ENCODE measurements around the gene SIGLEC8. TPM values are rescaled to one million over a fixed set of nuclear protein-coding genes. Genes with fewer than 3 reads are reported as not detected.

Gene SIGLEC8
- total and polyA plus RNA-seq, 2 of the 8 experiments (the other 6 are each of a cell fraction or from before 2014, with no cell fraction given) = not detected

DNA sequence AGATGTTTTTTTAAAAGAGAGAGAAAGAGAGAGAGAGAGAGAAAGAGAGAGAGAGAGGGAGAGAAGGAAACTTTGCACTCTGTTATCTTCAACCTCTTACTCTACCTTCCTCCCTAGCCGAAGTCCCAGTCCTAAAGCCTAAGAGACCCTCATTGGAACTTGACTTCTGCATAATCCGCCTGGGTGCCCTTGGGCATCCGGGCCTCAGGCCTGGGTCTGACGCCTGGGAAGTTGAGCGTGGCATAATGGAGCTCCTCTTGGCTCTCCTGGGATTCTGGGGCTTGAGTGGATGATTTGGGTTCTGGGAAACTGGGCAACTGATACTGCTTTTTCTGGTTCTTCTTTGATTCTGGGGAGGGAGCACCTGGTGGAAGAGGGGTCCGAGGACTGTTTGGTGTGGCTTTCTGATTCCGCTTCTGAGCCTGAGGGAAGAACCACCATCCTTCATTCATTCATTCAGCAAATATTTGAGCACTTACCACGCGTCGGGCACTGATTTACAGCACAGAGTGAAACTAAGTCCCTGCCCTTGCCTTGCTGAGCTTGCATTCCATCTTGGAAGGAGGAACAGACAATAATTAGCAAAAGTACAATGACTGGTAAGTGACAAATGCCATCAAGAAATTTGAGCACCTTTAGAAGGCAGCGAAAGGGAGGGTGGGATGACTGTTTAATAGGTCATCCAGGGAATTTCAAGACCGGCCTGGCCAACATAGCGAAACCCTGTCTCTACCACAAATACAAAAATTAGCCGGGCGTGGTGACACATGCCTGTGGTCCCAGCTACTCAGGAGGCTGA lies 47.1 kb downstream of the SIGLEC8 start (continued):
- TF ChIP-seq, protein P1, sequence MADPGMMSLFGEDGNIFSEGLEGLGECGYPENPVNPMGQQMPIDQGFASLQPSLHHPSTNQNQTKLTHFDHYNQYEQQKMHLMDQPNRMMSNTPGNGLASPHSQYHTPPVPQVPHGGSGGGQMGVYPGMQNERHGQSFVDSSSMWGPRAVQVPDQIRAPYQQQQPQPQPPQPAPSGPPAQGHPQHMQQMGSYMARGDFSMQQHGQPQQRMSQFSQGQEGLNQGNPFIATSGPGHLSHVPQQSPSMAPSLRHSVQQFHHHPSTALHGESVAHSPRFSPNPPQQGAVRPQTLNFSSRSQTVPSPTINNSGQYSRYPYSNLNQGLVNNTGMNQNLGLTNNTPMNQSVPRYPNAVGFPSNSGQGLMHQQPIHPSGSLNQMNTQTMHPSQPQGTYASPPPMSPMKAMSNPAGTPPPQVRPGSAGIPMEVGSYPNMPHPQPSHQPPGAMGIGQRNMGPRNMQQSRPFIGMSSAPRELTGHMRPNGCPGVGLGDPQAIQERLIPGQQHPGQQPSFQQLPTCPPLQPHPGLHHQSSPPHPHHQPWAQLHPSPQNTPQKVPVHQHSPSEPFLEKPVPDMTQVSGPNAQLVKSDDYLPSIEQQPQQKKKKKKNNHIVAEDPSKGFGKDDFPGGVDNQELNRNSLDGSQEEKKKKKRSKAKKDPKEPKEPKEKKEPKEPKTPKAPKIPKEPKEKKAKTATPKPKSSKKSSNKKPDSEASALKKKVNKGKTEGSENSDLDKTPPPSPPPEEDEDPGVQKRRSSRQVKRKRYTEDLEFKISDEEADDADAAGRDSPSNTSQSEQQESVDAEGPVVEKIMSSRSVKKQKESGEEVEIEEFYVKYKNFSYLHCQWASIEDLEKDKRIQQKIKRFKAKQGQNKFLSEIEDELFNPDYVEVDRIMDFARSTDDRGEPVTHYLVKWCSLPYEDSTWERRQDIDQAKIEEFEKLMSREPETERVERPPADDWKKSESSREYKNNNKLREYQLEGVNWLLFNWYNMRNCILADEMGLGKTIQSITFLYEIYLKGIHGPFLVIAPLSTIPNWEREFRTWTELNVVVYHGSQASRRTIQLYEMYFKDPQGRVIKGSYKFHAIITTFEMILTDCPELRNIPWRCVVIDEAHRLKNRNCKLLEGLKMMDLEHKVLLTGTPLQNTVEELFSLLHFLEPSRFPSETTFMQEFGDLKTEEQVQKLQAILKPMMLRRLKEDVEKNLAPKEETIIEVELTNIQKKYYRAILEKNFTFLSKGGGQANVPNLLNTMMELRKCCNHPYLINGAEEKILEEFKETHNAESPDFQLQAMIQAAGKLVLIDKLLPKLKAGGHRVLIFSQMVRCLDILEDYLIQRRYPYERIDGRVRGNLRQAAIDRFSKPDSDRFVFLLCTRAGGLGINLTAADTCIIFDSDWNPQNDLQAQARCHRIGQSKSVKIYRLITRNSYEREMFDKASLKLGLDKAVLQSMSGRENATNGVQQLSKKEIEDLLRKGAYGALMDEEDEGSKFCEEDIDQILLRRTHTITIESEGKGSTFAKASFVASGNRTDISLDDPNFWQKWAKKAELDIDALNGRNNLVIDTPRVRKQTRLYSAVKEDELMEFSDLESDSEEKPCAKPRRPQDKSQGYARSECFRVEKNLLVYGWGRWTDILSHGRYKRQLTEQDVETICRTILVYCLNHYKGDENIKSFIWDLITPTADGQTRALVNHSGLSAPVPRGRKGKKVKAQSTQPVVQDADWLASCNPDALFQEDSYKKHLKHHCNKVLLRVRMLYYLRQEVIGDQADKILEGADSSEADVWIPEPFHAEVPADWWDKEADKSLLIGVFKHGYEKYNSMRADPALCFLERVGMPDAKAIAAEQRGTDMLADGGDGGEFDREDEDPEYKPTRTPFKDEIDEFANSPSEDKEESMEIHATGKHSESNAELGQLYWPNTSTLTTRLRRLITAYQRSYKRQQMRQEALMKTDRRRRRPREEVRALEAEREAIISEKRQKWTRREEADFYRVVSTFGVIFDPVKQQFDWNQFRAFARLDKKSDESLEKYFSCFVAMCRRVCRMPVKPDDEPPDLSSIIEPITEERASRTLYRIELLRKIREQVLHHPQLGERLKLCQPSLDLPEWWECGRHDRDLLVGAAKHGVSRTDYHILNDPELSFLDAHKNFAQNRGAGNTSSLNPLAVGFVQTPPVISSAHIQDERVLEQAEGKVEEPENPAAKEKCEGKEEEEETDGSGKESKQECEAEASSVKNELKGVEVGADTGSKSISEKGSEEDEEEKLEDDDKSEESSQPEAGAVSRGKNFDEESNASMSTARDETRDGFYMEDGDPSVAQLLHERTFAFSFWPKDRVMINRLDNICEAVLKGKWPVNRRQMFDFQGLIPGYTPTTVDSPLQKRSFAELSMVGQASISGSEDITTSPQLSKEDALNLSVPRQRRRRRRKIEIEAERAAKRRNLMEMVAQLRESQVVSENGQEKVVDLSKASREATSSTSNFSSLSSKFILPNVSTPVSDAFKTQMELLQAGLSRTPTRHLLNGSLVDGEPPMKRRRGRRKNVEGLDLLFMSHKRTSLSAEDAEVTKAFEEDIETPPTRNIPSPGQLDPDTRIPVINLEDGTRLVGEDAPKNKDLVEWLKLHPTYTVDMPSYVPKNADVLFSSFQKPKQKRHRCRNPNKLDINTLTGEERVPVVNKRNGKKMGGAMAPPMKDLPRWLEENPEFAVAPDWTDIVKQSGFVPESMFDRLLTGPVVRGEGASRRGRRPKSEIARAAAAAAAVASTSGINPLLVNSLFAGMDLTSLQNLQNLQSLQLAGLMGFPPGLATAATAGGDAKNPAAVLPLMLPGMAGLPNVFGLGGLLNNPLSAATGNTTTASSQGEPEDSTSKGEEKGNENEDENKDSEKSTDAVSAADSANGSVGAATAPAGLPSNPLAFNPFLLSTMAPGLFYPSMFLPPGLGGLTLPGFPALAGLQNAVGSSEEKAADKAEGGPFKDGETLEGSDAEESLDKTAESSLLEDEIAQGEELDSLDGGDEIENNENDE (IDR thresholded peaks at IDR 0.05; ENCODE audit: insufficient replicate concordance, low read length) = no peak
- no peak for TF ChIP-seq RFX5 (IDR thresholded peaks at IDR 0.05; ENCODE audit: borderline replicate concordance, low read depth, low read length)
- TF ChIP-seq HDAC6 (IDR thresholded peaks at IDR 0.05; ENCODE audit: low read depth, low read length) = no peak
- TF ChIP-seq, protein P2, sequence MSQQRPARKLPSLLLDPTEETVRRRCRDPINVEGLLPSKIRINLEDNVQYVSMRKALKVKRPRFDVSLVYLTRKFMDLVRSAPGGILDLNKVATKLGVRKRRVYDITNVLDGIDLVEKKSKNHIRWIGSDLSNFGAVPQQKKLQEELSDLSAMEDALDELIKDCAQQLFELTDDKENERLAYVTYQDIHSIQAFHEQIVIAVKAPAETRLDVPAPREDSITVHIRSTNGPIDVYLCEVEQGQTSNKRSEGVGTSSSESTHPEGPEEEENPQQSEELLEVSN (IDR thresholded peaks at IDR 0.05) = no peak
- no peak for TF ChIP-seq CREB1 (IDR thresholded peaks at IDR 0.05)
- no peak for TF ChIP-seq CBX8 (IDR thresholded peaks at IDR 0.05; ENCODE audit: borderline replicate concordance, low read depth, low read length)

Measured in H1 (cell line).